ENCODE measurements around the gene ANKRD11. TPM values are rescaled to one million over a fixed set of nuclear protein-coding genes. Genes with fewer than 3 reads are reported as not detected.

The ANKRD11 gene
- total RNA-seq, 1 experiment from 2014 or later = 99.4 TPM

GRCh38 chr16:89334461-89334860, 155.9 kb downstream of the ANKRD11 start:
- Histone ChIP-seq H3K4me1 (ENCODE audit: control insufficient read depth, insufficient read depth, low read length) (peaks cover 75% of the 10 kb centered on the region), H3K27ac (ENCODE audit: low read length) (peak overlapping the region; percentile 65), H3K4me3 (ENCODE audit: low read depth in 2 of 2, low read length in 2 of 2) (no peak overlapping the region), H3K9me3 (ENCODE audit: control insufficient read depth, insufficient read depth, low read depth, low read length) (no peaks in the 10 kb centered on the region), H3K36me3 (ENCODE audit: control insufficient read depth, insufficient read depth, low read length) (no peaks in the 10 kb centered on the region), H3K27me3 (ENCODE audit: control insufficient read depth, insufficient read depth, low read length) (no peaks in the 10 kb centered on the region)
- DNase-seq (ENCODE audit: low read depth, low spot score) (no peak), ATAC-seq (no peak)
- ChIA-PET POLR2A (no interaction called here), CTCF (no interaction called here)
- BruUV-seq (replicated peaks) = TSS peak; percentile 37
- intact Hi-C loops (cut with micrococcal nuclease; ENCODE audit: unreplicated experiment) (loop anchor here (10.0 kb wide), 1 partner anchor 170 kb away; the partner anchor contains the start of gene SPG7), in situ Hi-C loops (cut with HindIII; ENCODE audit: low pct_unique_long_range_greater_than_20kb, low sequenced_read_pairs) (no loop called here)
- no peak for TF ChIP-seq TCF7L2 (IDR thresholded peaks at IDR 0.05; ENCODE audit: low read depth, low read length)
- TF ChIP-seq POLR2AphosphoS5 (IDR thresholded peaks at IDR 0.05; ENCODE audit: low read depth, low read length) = no peak
- no peak for TF ChIP-seq SIN3A (IDR thresholded peaks at IDR 0.05; ENCODE audit: borderline replicate concordance, insufficient read depth, low read depth, low read length)
- TF ChIP-seq CTCF (IDR thresholded peaks at IDR 0.05) = no peak
- TF ChIP-seq, protein P1, sequence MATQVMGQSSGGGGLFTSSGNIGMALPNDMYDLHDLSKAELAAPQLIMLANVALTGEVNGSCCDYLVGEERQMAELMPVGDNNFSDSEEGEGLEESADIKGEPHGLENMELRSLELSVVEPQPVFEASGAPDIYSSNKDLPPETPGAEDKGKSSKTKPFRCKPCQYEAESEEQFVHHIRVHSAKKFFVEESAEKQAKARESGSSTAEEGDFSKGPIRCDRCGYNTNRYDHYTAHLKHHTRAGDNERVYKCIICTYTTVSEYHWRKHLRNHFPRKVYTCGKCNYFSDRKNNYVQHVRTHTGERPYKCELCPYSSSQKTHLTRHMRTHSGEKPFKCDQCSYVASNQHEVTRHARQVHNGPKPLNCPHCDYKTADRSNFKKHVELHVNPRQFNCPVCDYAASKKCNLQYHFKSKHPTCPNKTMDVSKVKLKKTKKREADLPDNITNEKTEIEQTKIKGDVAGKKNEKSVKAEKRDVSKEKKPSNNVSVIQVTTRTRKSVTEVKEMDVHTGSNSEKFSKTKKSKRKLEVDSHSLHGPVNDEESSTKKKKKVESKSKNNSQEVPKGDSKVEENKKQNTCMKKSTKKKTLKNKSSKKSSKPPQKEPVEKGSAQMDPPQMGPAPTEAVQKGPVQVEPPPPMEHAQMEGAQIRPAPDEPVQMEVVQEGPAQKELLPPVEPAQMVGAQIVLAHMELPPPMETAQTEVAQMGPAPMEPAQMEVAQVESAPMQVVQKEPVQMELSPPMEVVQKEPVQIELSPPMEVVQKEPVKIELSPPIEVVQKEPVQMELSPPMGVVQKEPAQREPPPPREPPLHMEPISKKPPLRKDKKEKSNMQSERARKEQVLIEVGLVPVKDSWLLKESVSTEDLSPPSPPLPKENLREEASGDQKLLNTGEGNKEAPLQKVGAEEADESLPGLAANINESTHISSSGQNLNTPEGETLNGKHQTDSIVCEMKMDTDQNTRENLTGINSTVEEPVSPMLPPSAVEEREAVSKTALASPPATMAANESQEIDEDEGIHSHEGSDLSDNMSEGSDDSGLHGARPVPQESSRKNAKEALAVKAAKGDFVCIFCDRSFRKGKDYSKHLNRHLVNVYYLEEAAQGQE (IDR thresholded peaks at IDR 0.05; ENCODE audit: insufficient read depth in 1 of 2, low read depth in 2 of 2, low read length in 1 of 2) = no peak

- intact Hi-C loops (cut with micrococcal nuclease; ENCODE audit: unreplicated experiment) = loop anchor here (10.0 kb wide), 1 partner anchor 171 kb away; the partner anchor contains the start of gene SPG7
- no peaks in the 10 kb centered on the region for H3K27me3 ChIP-seq (ENCODE audit: control insufficient read depth, insufficient read depth, low read length)
- ATAC-seq (no peak), DNase-seq (ENCODE audit: low read depth, low spot score) (no peak)
- peak overlapping the region; percentile 65 for H3K27ac ChIP-seq (ENCODE audit: low read length)
- ChIA-PET POLR2A (no interaction called here), CTCF (no interaction called here)
- in situ Hi-C loops (cut with HindIII; ENCODE audit: low pct_unique_long_range_greater_than_20kb, low sequenced_read_pairs) = no loop called here
- no peaks in the 10 kb centered on the region for H3K9me3 ChIP-seq (ENCODE audit: control insufficient read depth, insufficient read depth, low read depth, low read length)
- H3K4me3 ChIP-seq (ENCODE audit: low read depth in 2 of 2, low read length in 2 of 2) = no peak overlapping the region
- BruUV-seq (replicated peaks) = no TSS peak
- TF ChIP-seq, protein P1 (IDR thresholded peaks at IDR 0.05; ENCODE audit: insufficient read depth in 1 of 2, low read depth in 2 of 2, low read length in 1 of 2) = no peak
- TF ChIP-seq TCF7L2 (IDR thresholded peaks at IDR 0.05; ENCODE audit: low read depth, low read length) = no peak
- no peak for TF ChIP-seq CTCF (IDR thresholded peaks at IDR 0.05)
- TF ChIP-seq SIN3A (IDR thresholded peaks at IDR 0.05; ENCODE audit: borderline replicate concordance, insufficient read depth, low read depth, low read length) = no peak
- no peak for TF ChIP-seq POLR2AphosphoS5 (IDR thresholded peaks at IDR 0.05; ENCODE audit: low read depth, low read length)
- no peaks in the 10 kb centered on the region for H3K36me3 ChIP-seq (ENCODE audit: control insufficient read depth, insufficient read depth, low read length)
- H3K4me1 ChIP-seq (ENCODE audit: control insufficient read depth, insufficient read depth, low read length) = peaks cover 76% of the 10 kb centered on the region
Observed at GRCh38 chr16:89334050-89334449, 156.3 kb downstream of the ANKRD11 start.

Data from Panc1 (cell line).